DOHH2 (cell line): ENCODE measurements around the gene CNGA4.

ENCODE experiments used
- H3F3A ChIP-seq: fragments of 200-600 bp; sonication (generic), shearing (Covaris generic); 2 replicates; pipeline ENCODE4 v1.6.0; 2016; ENCODE audit warnings: antibody characterized with exemption, mild to moderate bottlenecking; ENCODE audit not compliant: control insufficient read depth, insufficient read depth
- H3K27ac ChIP-seq: fragments of 200-600 bp; sonication (generic); 2 replicates; pipeline ENCODE4 v1.5.1; 2014; ENCODE audit warnings: low read depth, mild to moderate bottlenecking, low read length, moderate library complexity
- H3K27me3 ChIP-seq: fragments of 200-600 bp; sonication (generic); 2 replicates; pipeline ENCODE4 v1.6.1; 2014; ENCODE audit warnings: mild to moderate bottlenecking, low read length, mixed read lengths; ENCODE audit not compliant: control insufficient read depth
- H3K36me3 ChIP-seq: fragments of 200-600 bp; sonication (generic); 2 replicates; pipeline ENCODE4 v1.6.1; 2014; ENCODE audit warnings: mild to moderate bottlenecking, low read length, moderate library complexity, mixed read lengths; ENCODE audit not compliant: control insufficient read depth
- H3K4me1 ChIP-seq: fragments of 200-600 bp; sonication (generic); 2 replicates; pipeline ENCODE4 v1.6.1; 2014; ENCODE audit warnings: mild to moderate bottlenecking, low read length, mixed read lengths; ENCODE audit not compliant: control insufficient read depth
- H3K4me2 ChIP-seq: fragments of 200-600 bp; sonication (generic); 2 replicates; pipeline ENCODE4 v1.6.0; 2014; ENCODE audit warnings: mild to moderate bottlenecking, low read length, moderate library complexity
- H3K4me3 ChIP-seq: fragments of 200-600 bp; sonication (generic); 2 replicates; pipeline ENCODE4 v1.5.1; 2014; ENCODE audit warnings: mild to moderate bottlenecking, low read length, mixed read lengths
- H3K79me2 ChIP-seq: fragments of 200-600 bp; sonication (generic); 2 replicates; pipeline ENCODE4 v1.6.1; 2014; ENCODE audit warnings: mild to moderate bottlenecking, low read length, mixed read lengths; ENCODE audit not compliant: control insufficient read depth
- H3K9me2 ChIP-seq: fragments of 200-600 bp; sonication (generic); replicated peaks from 2 replicates; pipeline ENCODE4 v1.6.1; 2014; ENCODE audit warnings: mild to moderate bottlenecking, low read length, mixed read lengths; ENCODE audit not compliant: control insufficient read depth
- H3K9me3 ChIP-seq: fragments of 200-600 bp; sonication (generic); 2 replicates; pipeline ENCODE4 v1.6.1; 2014; ENCODE audit warnings: antibody characterized with exemption, low read length, mixed read lengths; ENCODE audit not compliant: control insufficient read depth, insufficient read depth
- H4K20me1 ChIP-seq: fragments of 200-600 bp; sonication (generic); 2 replicates; pipeline ENCODE4 v1.6.0; 2014; ENCODE audit warnings: low read depth, mild to moderate bottlenecking, antibody characterized with exemption, low read length, moderate library complexity; ENCODE audit not compliant: control insufficient read depth, insufficient read depth
- EZH2phosphoT487 ChIP-seq: fragments of 200-600 bp; sonication (generic); IDR thresholded peaks from 2 replicates; pipeline ENCODE4 v1.6.1; 2017; ENCODE audit warnings: borderline replicate concordance, mild to moderate bottlenecking, antibody characterized with exemption, low read length, moderate library complexity, mixed read lengths
- TF ChIP-seq, protein P1 (sequence below): fragments of 200-600 bp; sonication (generic); IDR thresholded peaks from one replicate; pipeline ENCODE4 v1.5.1; 2014; ENCODE audit warnings: antibody characterized with exemption, mild to moderate bottlenecking, low read depth, low read length; ENCODE audit not compliant: poor library complexity, severe bottlenecking

The CNGA4 gene, protein sequence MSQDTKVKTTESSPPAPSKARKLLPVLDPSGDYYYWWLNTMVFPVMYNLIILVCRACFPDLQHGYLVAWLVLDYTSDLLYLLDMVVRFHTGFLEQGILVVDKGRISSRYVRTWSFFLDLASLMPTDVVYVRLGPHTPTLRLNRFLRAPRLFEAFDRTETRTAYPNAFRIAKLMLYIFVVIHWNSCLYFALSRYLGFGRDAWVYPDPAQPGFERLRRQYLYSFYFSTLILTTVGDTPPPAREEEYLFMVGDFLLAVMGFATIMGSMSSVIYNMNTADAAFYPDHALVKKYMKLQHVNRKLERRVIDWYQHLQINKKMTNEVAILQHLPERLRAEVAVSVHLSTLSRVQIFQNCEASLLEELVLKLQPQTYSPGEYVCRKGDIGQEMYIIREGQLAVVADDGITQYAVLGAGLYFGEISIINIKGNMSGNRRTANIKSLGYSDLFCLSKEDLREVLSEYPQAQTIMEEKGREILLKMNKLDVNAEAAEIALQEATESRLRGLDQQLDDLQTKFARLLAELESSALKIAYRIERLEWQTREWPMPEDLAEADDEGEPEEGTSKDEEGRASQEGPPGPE

DNA sequence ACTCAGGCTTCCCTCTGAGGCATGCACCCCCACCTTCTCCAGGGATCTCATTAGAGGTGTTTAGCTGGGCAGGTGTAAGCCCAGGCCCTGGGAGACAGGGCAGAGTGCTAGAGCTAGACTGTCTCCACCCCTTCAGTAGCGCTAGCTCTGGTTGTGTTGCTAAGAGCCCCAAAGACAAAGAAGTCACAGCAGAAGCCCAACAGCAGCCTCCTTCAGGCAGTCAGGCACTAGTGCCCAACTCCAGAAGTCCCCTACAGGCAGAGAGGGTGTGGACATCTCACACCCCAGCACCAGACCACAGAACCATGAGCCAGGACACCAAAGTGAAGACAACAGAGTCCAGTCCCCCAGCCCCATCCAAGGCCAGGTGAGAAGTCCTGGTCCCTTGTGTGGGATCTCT lies at the start of gene CNGA4:
CNGA4 (plus strand) TSS at position 188 of the 400 bp plus-strand sequence; CDS start at position 306, 118 bp downstream.
- Histone ChIP-seq H4K20me1 (no peaks in the 10 kb centered on the region), H3K9me3 (no peaks in the 10 kb centered on the region), H3F3A (no peaks in the 10 kb centered on the region), H3K79me2 (peaks cover 5% of the 10 kb centered on the region), H3K27me3 (no peaks in the 10 kb centered on the region), H3K4me3 (no peak within 1 kb of the TSS), H3K36me3 (no peaks in the 10 kb centered on the region), H3K4me1 (peaks cover 15% of the 10 kb centered on the region), H3K9me2 (no peaks in the 10 kb centered on the region), H3K27ac (no peak within 1 kb of the TSS), H3K4me2 (no peak within 1 kb of the TSS)
- TF ChIP-seq EZH2phosphoT487, result no peak
- TF ChIP-seq, protein P1, sequence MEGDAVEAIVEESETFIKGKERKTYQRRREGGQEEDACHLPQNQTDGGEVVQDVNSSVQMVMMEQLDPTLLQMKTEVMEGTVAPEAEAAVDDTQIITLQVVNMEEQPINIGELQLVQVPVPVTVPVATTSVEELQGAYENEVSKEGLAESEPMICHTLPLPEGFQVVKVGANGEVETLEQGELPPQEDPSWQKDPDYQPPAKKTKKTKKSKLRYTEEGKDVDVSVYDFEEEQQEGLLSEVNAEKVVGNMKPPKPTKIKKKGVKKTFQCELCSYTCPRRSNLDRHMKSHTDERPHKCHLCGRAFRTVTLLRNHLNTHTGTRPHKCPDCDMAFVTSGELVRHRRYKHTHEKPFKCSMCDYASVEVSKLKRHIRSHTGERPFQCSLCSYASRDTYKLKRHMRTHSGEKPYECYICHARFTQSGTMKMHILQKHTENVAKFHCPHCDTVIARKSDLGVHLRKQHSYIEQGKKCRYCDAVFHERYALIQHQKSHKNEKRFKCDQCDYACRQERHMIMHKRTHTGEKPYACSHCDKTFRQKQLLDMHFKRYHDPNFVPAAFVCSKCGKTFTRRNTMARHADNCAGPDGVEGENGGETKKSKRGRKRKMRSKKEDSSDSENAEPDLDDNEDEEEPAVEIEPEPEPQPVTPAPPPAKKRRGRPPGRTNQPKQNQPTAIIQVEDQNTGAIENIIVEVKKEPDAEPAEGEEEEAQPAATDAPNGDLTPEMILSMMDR, result no peak

DNA sequence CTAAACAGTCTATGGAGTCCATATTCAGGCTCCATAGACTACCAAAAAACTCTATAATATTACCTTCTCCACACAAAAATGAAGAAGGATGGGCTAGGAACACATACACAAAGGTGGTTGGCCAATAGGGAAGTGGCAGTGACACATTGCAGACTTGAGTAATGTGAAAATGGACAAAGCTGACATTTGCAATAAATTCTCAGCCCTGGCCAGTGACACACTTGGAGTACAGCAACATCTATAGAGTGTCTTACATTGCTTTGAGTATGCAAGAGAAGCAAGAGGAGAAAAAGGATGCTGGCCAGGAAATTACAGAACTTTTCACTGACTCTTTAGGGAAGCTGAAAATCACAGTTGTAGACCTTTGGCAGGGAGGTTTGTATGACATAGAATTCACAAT lies 47.1 kb upstream of the CNGA4 start:
- TF ChIP-seq, protein P1, result no peak
- no peak for TF ChIP-seq EZH2phosphoT487
- no peaks in the 10 kb centered on the region for H3K9me3 ChIP-seq
- H3K36me3 ChIP-seq, result no peaks in the 10 kb centered on the region
- H3K27me3 ChIP-seq, result peaks cover 16% of the 10 kb centered on the region
- H3K27ac ChIP-seq, result no peak overlapping the region
- H3F3A ChIP-seq, result no peaks in the 10 kb centered on the region
- no peaks in the 10 kb centered on the region for H3K4me1 ChIP-seq
- H3K9me2 ChIP-seq, result no peaks in the 10 kb centered on the region
- no peaks in the 10 kb centered on the region for H3K79me2 ChIP-seq
- no peaks in the 10 kb centered on the region for H4K20me1 ChIP-seq
- H3K4me2 ChIP-seq, result no peak overlapping the region
- no peak overlapping the region for H3K4me3 ChIP-seq

DNA sequence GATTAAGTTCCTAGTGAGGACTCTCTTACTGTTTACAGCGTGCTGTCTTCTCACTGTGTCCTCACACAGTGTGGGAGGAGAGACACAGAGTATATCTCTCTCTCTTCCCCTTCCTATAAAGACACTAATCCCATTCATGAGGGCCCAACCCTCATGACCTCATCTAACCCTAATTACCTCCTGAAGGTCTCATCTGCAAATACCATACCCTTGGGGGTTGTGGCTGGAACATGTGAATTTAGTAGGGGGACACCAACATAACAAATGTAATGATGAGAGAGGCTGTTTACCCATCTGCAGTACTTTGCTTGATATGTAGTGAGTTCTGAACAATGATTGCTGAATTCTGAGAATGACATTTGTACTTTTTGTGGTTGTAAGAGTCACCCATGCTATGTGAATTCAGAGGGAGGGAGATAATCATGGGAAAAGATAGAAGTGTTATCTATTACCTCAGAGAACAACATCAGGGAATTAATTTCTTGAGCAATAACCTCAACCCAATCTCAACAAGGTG lies 44.8 kb upstream of the CNGA4 start:
- Histone ChIP-seq H3K4me2 (no peak overlapping the region), H3K4me1 (no peaks in the 10 kb centered on the region)
- TF ChIP-seq, protein P1, result no peak
- TF ChIP-seq EZH2phosphoT487, result no peak

More for the DNA sequence above, 44.8 kb upstream of the CNGA4 start:
- no peak overlapping the region for H3K4me3 ChIP-seq
- no peak overlapping the region for H3K27ac ChIP-seq
- no peaks in the 10 kb centered on the region for H3K79me2 ChIP-seq
- peaks cover 16% of the 10 kb centered on the region for H3K27me3 ChIP-seq
- H4K20me1 ChIP-seq, result no peaks in the 10 kb centered on the region
- no peaks in the 10 kb centered on the region for H3F3A ChIP-seq
- H3K9me3 ChIP-seq, result no peaks in the 10 kb centered on the region
- no peaks in the 10 kb centered on the region for H3K36me3 ChIP-seq
- no peaks in the 10 kb centered on the region for H3K9me2 ChIP-seq
